Upper lobe of left lung (tissue), 4 donors: ENCODE measurements around the gene AGAP6.
"Not testable (repeated sequence)": the region's sequence is repeated elsewhere in the genome, so short reads cannot be mapped to it uniquely, and the experiment has no call there.

ENCODE experiments used
- CTCF ChIP-seq, 6 experiments: fragments of 450-650 bp in 4 of 6; fragments of 200-600 bp in 2 of 6; sonication (generic) in 2 of 6; IDR thresholded peaks; one replicate each; pipeline ENCODE4 v1.5.1; 2016 to 2019; ENCODE audit warnings: antibody characterized with exemption in 6 of 6
- POLR2A ChIP-seq, 4 donors: fragments of 450-650 bp; IDR thresholded peaks; one replicate each; pipeline ENCODE4 v1.5.1; 2016 to 2017; ENCODE audit warnings: antibody characterized with exemption in 4 of 4, mild to moderate bottlenecking in 2 of 4

- not testable (repeated sequence) for TF ChIP-seq CTCF, POLR2A (IDR thresholded peaks at IDR 0.05)
Observed at GRCh38 chr10:50020451-50021024, 32.3 kb downstream of the AGAP6 start.
